ENCODE data around the gene ZNF418. TPM values are rescaled to one million over a fixed set of nuclear protein-coding genes. Genes with fewer than 3 reads are reported as not detected.
"Not testable (repeated sequence)": the region's sequence is repeated elsewhere in the genome, so short reads cannot be mapped to it uniquely, and the experiment has no call there.

The ZNF418 gene
- total and polyA plus RNA-seq, 5 donors from 2014 or later = 1.0 to 3.1 (median 1.2) TPM; not detected in 2

GRCh38 chr19:57888560-57889231 is 46.5 kb downstream of the ZNF418 start, which contains the start of gene ZNF814:
Gene ZNF814 (minus strand): TSS chr19:57889037. CDS start chr19:57888802, 235 bp downstream.
- Histone ChIP-seq H3K4me1 (ENCODE audit: control insufficient read depth, insufficient read depth, low read length, poor library complexity, severe bottlenecking) (peaks cover 8% of the 10 kb centered on the region), H3K9me3 (ENCODE audit: control insufficient read depth in 2 of 2, low read length in 2 of 2) (peaks cover 19 to 65% of the 10 kb centered on the region in 2 experiments), H3K27ac (ENCODE audit: insufficient read depth, low read length, poor library complexity, severe bottlenecking) (peak within 1 kb of the TSS; percentile 50), H3K4me3 (ENCODE audit: low read depth, low read length) (peak within 1 kb of the TSS; percentile 83), H3K27me3 (ENCODE audit: control insufficient read depth, insufficient read depth, low read length) (no peaks in the 10 kb centered on the region), H3K36me3 (ENCODE audit: control insufficient read depth, insufficient read depth, low read length) (peaks cover 11% of the 10 kb centered on the region)
- peaks cover 40% of the 10 kb centered on the region for H3K36me3 Mint-ChIP-seq
- H3K27me3 Mint-ChIP-seq = no peaks in the 10 kb centered on the region
- peak; percentile 93 to 94 for ATAC-seq (ENCODE audit: low read depth in 2 of 2)
- peak; percentile 50 to 80 (median 77) for DNase-seq
- H3K4me1 Mint-ChIP-seq = peaks cover 0 to 29% (median 11%) of the 10 kb centered on the region in 4 donors
- H3K27ac Mint-ChIP-seq = peak within 1 kb of the TSS; percentile 75 to 91 (median 89)
- peak within 1 kb of the TSS; percentile 73 to 91 (median 88) for H3K4me3 Mint-ChIP-seq
- H3K9me3 Mint-ChIP-seq = peaks cover 3 to 50% (median 14%) of the 10 kb centered on the region in 7 donors

- peaks cover 3 to 54% (median 14%) of the 10 kb centered on the region in 7 donors for H3K9me3 Mint-ChIP-seq
Measured at GRCh38 chr19:57888107-57888559, 47.1 kb downstream of the ZNF418 start.

GRCh38 chr19:57887195-57887941 is 47.8 kb downstream of the ZNF418 start:
- Mint-ChIP-seq H3K27ac (peak overlapping the region in 1 of 3 donors; percentile 9), H3K36me3 (peaks cover 45% of the 10 kb centered on the region), H3K4me3 (peak overlapping the region; percentile 73 to 91 (median 86)), H3K4me1 (peaks cover 0 to 29% (median 11%) of the 10 kb centered on the region in 4 donors), H3K27me3 (no peaks in the 10 kb centered on the region), H3K9me3 (peaks cover 3 to 59% (median 14%) of the 10 kb centered on the region in 7 donors)
- ATAC-seq (ENCODE audit: low read depth in 2 of 2) (no peak), DNase-seq (no peak)
- Histone ChIP-seq H3K4me1 (ENCODE audit: control insufficient read depth, insufficient read depth, low read length, poor library complexity, severe bottlenecking) (peaks cover 8% of the 10 kb centered on the region), H3K9me3 (ENCODE audit: control insufficient read depth in 2 of 2, low read length in 2 of 2) (peaks cover 19 to 63% of the 10 kb centered on the region in 2 experiments), H3K27me3 (ENCODE audit: control insufficient read depth, insufficient read depth, low read length) (no peaks in the 10 kb centered on the region), H3K36me3 (ENCODE audit: control insufficient read depth, insufficient read depth, low read length) (peaks cover 11% of the 10 kb centered on the region), H3K27ac (ENCODE audit: insufficient read depth, low read length, poor library complexity, severe bottlenecking) (no peak overlapping the region), H3K4me3 (ENCODE audit: low read depth, low read length) (peak overlapping the region; percentile 83)

More at GRCh38 chr19:57888107-57888559, 47.1 kb downstream of the ZNF418 start:
- Histone ChIP-seq H3K4me3 (ENCODE audit: low read depth, low read length) (peak overlapping the region; percentile 83), H3K27me3 (ENCODE audit: control insufficient read depth, insufficient read depth, low read length) (no peaks in the 10 kb centered on the region), H3K27ac (ENCODE audit: insufficient read depth, low read length, poor library complexity, severe bottlenecking) (peak overlapping the region; percentile 50), H3K9me3 (ENCODE audit: control insufficient read depth in 2 of 2, low read length in 2 of 2) (peaks cover 19 to 67% of the 10 kb centered on the region in 2 experiments), H3K4me1 (ENCODE audit: control insufficient read depth, insufficient read depth, low read length, poor library complexity, severe bottlenecking) (peaks cover 8% of the 10 kb centered on the region), H3K36me3 (ENCODE audit: control insufficient read depth, insufficient read depth, low read length) (peaks cover 11% of the 10 kb centered on the region)
- DNase-seq = no peak
- Mint-ChIP-seq H3K27ac (peak overlapping the region in 2 of 3 donors; percentile 75 to 89), H3K36me3 (peaks cover 40% of the 10 kb centered on the region), H3K27me3 (no peaks in the 10 kb centered on the region), H3K4me1 (peaks cover 0 to 29% (median 11%) of the 10 kb centered on the region in 4 donors), H3K4me3 (peak overlapping the region; percentile 73 to 91 (median 88))
- no peak for ATAC-seq (ENCODE audit: low read depth in 2 of 2)

GRCh38 chr19:57886046-57886445 is 49.2 kb downstream of the ZNF418 start:
- Histone ChIP-seq H3K4me3 (ENCODE audit: low read depth, low read length) (no peak overlapping the region), H3K36me3 (ENCODE audit: control insufficient read depth, insufficient read depth, low read length) (peaks cover 11% of the 10 kb centered on the region), H3K27me3 (ENCODE audit: control insufficient read depth, insufficient read depth, low read length) (no peaks in the 10 kb centered on the region), H3K9me3 (ENCODE audit: control insufficient read depth in 2 of 2, low read length in 2 of 2) (peaks cover 19 to 62% of the 10 kb centered on the region in 2 experiments), H3K27ac (ENCODE audit: insufficient read depth, low read length, poor library complexity, severe bottlenecking) (no peak overlapping the region), H3K4me1 (ENCODE audit: control insufficient read depth, insufficient read depth, low read length, poor library complexity, severe bottlenecking) (peaks cover 8% of the 10 kb centered on the region)
- Mint-ChIP-seq H3K4me1 (peaks cover 0 to 29% (median 10%) of the 10 kb centered on the region in 4 donors), H3K27ac (no peak overlapping the region), H3K4me3 (peak overlapping the region in 1 of 4 donors; percentile 43), H3K36me3 (peaks cover 42% of the 10 kb centered on the region), H3K27me3 (no peaks in the 10 kb centered on the region), H3K9me3 (peaks cover 0 to 57% (median 14%) of the 10 kb centered on the region in 7 donors)
- DNase-seq (no peak), ATAC-seq (ENCODE audit: low read depth in 2 of 2) (no peak)

- H3K4me1 ChIP-seq (ENCODE audit: control insufficient read depth, insufficient read depth, low read length, poor library complexity, severe bottlenecking); H3K4me3 ChIP-seq (ENCODE audit: low read depth, low read length); H3K4me1 Mint-ChIP-seq; H3K4me3 Mint-ChIP-seq; H3K27me3 Mint-ChIP-seq; ATAC-seq (ENCODE audit: low read depth in 2 of 2); H3K27me3 ChIP-seq (ENCODE audit: control insufficient read depth, insufficient read depth, low read length); H3K27ac ChIP-seq (ENCODE audit: insufficient read depth, low read length, poor library complexity, severe bottlenecking); H3K27ac Mint-ChIP-seq; DNase-seq: not testable (repeated sequence)
- H3K9me3 ChIP-seq (ENCODE audit: control insufficient read depth in 2 of 2, low read length in 2 of 2) = peaks cover 66 to 96% of the 10 kb centered on the region in 2 experiments
- H3K36me3 ChIP-seq (ENCODE audit: control insufficient read depth, insufficient read depth, low read length) = peaks cover 25% of the 10 kb centered on the region
- H3K36me3 Mint-ChIP-seq = peaks cover 31% of the 10 kb centered on the region
- peaks cover 0 to 79% (median 26%) of the 10 kb centered on the region in 7 donors for H3K9me3 Mint-ChIP-seq
Measured at GRCh38 chr19:57873883-57874799, 61.1 kb downstream of the ZNF418 start.

- H3K27ac Mint-ChIP-seq = no peak overlapping the region
- Histone ChIP-seq H3K27ac (ENCODE audit: insufficient read depth, low read length, poor library complexity, severe bottlenecking) (no peak overlapping the region), H3K4me1 (ENCODE audit: control insufficient read depth, insufficient read depth, low read length, poor library complexity, severe bottlenecking) (no peaks in the 10 kb centered on the region), H3K27me3 (ENCODE audit: control insufficient read depth, insufficient read depth, low read length) (no peaks in the 10 kb centered on the region), H3K4me3 (ENCODE audit: low read depth, low read length) (peak overlapping the region; percentile 34), H3K9me3 (ENCODE audit: control insufficient read depth in 2 of 2, low read length in 2 of 2) (peaks cover 68 to 100% of the 10 kb centered on the region in 2 experiments), H3K36me3 (ENCODE audit: control insufficient read depth, insufficient read depth, low read length) (peaks cover 26% of the 10 kb centered on the region)
- ATAC-seq (ENCODE audit: low read depth in 2 of 2) (no peak), DNase-seq (no peak)
- no peak overlapping the region for H3K4me3 Mint-ChIP-seq
- H3K27me3 Mint-ChIP-seq = no peaks in the 10 kb centered on the region
- peaks cover 0 to 80% (median 26%) of the 10 kb centered on the region in 7 donors for H3K9me3 Mint-ChIP-seq
- peaks cover 0 to 3% (median 0%) of the 10 kb centered on the region in 4 donors for H3K4me1 Mint-ChIP-seq
- H3K36me3 Mint-ChIP-seq = peaks cover 24% of the 10 kb centered on the region
Measured at GRCh38 chr19:57872450-57872849, 62.8 kb downstream of the ZNF418 start.
